SK-N-SH (cell line): ENCODE results near the gene ANKRD44.

Source experiments
- CHD2 ChIP-seq: fragments of 150-350 bp; IDR thresholded peaks from 2 replicates; pipeline ENCODE4 v1.6.1; 2018; ENCODE audit warnings: low read length; ENCODE audit not compliant: partially characterized antibody
- CTCF ChIP-seq: fragments of 200-600 bp; sonication (generic); IDR thresholded peaks from 2 replicates; pipeline ENCODE4 v1.6.1; 2017; ENCODE audit warnings: antibody characterized with exemption, mild to moderate bottlenecking, moderate library complexity
- EP300 ChIP-seq, 2 experiments: IDR thresholded peaks; 2 replicates each; pipeline versions ENCODE4 v1.4.0 to v1.6.1; 2012; ENCODE audit warnings: borderline replicate concordance in 1 of 2, low read depth in 1 of 2, low read length in 1 of 2
- EZH2phosphoT487 ChIP-seq: fragments of 200-600 bp; sonication (generic); IDR thresholded peaks from 2 replicates; pipeline ENCODE4 v1.6.1; 2017; ENCODE audit warnings: low read depth, mixed run types, mild to moderate bottlenecking, antibody characterized with exemption, moderate library complexity, borderline replicate concordance
- GABPA ChIP-seq: IDR thresholded peaks from 2 replicates; pipeline ENCODE4 v1.4.0; 2012; ENCODE audit warnings: low read depth, mild to moderate bottlenecking
- JUND ChIP-seq: IDR thresholded peaks from 2 replicates; pipeline ENCODE4 v1.4.0; 2012
- RFX5 ChIP-seq: IDR thresholded peaks from 2 replicates; pipeline ENCODE4 v1.6.1; 2012; ENCODE audit warnings: mild to moderate bottlenecking, improper control_type of control experiment, low read length
- SMC3 ChIP-seq: IDR thresholded peaks from 2 replicates; pipeline ENCODE4 v1.6.1; 2012; ENCODE audit warnings: low read depth, low read length, improper control_type of control experiment
- TCF12 ChIP-seq: IDR thresholded peaks from 2 replicates; pipeline ENCODE4 v1.4.0; 2012
- YY1 ChIP-seq: IDR thresholded peaks from 2 replicates; pipeline ENCODE4 v1.4.0; 2012; ENCODE audit warnings: low read depth, mild to moderate bottlenecking

- TF ChIP-seq CTCF (no peak), YY1 (no peak), SMC3 (no peak), EZH2phosphoT487 (no peak), CHD2 (peak; percentile 45), RFX5 (no peak), GABPA (no peak), TCF12 (no peak), JUND (no peak), EP300 (IDR thresholded peaks at IDR 0.05; ENCODE audit: borderline replicate concordance in 1 of 2, low read depth in 1 of 2, low read length in 1 of 2) (peak in 1 of 2 experiments; percentile 77; a peak in 2 of 4 replicates)
Observed at GRCh38 chr2:197101519-197101918, 209.1 kb downstream of the ANKRD44 start.
